AG04450 (cell line): ENCODE data around the gene CAPN11. TPM values are rescaled to one million over a fixed set of nuclear protein-coding genes. Genes with fewer than 3 reads are reported as not detected.

ENCODE experiments used
- CTCF ChIA-PET: fragments of 300-600, 350-600 bp; formaldehyde crosslinking; extraction: SDS; loops from one replicate; lab custom pipeline; 2022; ENCODE audit warnings: antibody characterized with exemption, inconsistent platforms; lab: Charles Lee
- POLR2A ChIA-PET: fragments of 350-600 bp; formaldehyde crosslinking; extraction: SDS; loops from one replicate; lab custom pipeline; 2021; ENCODE audit warnings: antibody characterized with exemption, inconsistent platforms; lab: Yijun Ruan, JAX
- DNase-seq: peaks from one replicate; pipeline ENCODE4 v3.0.0-alpha.2; 2011; ENCODE audit warnings: low read depth, low spot score
- H3K27ac ChIP-seq: one replicate; pipeline ENCODE4 v1.5.1; 2012; ENCODE audit warnings: low read depth, low read length, control low read depth
- H3K27me3 ChIP-seq: one replicate; pipeline ENCODE4 v1.6.0; 2012; ENCODE audit warnings: low read length; ENCODE audit not compliant: control insufficient read depth, insufficient read depth
- H3K4me3 ChIP-seq: 2 replicates; pipeline ENCODE4 v1.5.1; 2011; ENCODE audit warnings: mild to moderate bottlenecking, low read depth, low read length, control low read depth
- H3K9me3 ChIP-seq: 2 replicates; pipeline ENCODE4 v1.5.1; 2012; ENCODE audit warnings: low read length; ENCODE audit not compliant: control insufficient read depth, insufficient read depth
- polyA plus RNA-seq: library from polyadenylated mRNA; depleted of rRNA; stranded (reverse); fragments of >200 nt; gene quantifications from 2 replicates; pipeline ENCODE4 v1.2.3, GENCODE V29; 2011
- TF ChIP-seq, protein P1 (sequence below): IDR thresholded peaks from 2 replicates; pipeline ENCODE4 v1.5.1; 2011; ENCODE audit warnings: low read depth, low read length, control low read depth, inconsistent platforms

CAPN11 gene
- polyA plus RNA-seq, 1 experiment, result 0.04 TPM

DNA sequence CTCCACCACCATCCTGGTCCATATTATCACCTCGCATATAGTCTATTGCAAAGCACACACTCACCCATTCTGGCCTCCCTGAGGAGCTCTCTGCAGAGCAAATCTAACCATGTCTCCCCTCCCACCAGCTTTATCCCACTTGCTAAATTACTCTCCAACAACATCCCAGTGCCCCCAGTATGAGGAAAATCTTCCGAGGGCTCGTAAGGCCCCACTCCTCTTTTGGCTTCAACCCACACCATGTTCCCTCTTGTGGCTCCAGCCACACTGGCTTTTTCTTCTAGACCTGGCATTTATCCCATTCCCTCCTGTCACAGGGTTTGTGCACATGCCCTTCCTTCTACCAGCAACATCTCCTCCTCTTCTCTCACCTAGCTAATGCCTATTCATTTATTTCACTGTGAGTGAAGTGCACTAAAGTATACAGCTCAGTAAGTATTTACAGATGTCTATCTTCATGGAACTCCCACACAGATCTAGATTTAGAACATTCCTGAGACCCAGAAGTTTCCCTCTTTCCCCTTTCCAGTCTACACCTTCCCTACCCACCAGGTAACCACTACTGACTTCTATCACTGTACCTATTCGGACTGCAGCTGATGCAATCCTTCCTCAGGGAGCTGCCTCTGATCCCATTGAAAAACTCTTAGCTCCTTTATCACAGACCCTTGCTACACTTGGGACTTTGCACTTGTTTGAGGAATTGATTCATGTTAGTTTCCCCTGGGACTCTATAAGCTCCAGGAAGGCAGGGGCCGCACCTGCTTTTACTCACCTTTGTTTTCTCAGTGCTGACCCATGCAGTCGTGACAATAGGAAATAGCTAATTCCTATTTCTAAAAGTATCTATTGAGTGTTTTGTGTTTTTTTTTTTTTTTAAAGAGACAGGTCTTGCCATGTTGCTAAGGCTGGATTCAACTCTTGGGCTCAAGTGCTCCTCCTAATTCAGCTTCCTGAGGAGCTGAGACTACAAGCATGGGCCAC, 46.9 kb upstream of the CAPN11 start:
- Histone ChIP-seq H3K4me3 (no peak overlapping the region), H3K9me3 (no peaks in the 10 kb centered on the region), H3K27me3 (no peaks in the 10 kb centered on the region), H3K27ac (no peak overlapping the region)
- DNase-seq, result no peak
- ChIA-PET POLR2A (interaction anchor here (1.2 kb wide), 1 partner anchor 19 kb away, joined by 7 read pairs; no protein-coding TSS in a partner anchor), CTCF (interaction anchor here (1.0 to 1.9 kb wide), 3 partner anchors 15 to 123 kb away, joined by 3 to 5 read pairs (median 4); no protein-coding TSS in a partner anchor)
- TF ChIP-seq, protein P1, sequence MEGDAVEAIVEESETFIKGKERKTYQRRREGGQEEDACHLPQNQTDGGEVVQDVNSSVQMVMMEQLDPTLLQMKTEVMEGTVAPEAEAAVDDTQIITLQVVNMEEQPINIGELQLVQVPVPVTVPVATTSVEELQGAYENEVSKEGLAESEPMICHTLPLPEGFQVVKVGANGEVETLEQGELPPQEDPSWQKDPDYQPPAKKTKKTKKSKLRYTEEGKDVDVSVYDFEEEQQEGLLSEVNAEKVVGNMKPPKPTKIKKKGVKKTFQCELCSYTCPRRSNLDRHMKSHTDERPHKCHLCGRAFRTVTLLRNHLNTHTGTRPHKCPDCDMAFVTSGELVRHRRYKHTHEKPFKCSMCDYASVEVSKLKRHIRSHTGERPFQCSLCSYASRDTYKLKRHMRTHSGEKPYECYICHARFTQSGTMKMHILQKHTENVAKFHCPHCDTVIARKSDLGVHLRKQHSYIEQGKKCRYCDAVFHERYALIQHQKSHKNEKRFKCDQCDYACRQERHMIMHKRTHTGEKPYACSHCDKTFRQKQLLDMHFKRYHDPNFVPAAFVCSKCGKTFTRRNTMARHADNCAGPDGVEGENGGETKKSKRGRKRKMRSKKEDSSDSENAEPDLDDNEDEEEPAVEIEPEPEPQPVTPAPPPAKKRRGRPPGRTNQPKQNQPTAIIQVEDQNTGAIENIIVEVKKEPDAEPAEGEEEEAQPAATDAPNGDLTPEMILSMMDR, result no peak

DNA sequence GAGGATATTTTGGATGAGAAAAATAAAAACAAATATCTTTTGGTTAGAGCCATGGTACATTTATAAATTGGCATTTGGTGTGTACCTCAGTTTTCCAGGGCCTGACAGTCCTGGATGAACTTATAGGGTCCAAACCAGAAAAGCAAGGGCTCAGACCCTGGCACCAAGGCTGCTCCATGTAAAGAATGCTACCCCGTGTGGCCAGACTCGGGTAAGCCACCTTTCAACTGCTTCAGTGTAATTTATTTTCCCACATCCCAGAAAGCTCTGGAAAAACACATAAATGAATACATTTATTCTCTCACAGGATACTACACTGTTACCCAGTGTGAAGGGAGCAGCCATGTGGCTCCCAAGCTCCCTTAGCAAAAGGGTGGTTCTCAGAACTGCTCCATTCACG, 45.2 kb upstream of the CAPN11 start:
- Histone ChIP-seq H3K4me3 (no peak overlapping the region), H3K27ac (no peak overlapping the region), H3K27me3 (no peaks in the 10 kb centered on the region), H3K9me3 (no peaks in the 10 kb centered on the region)
- ChIA-PET CTCF (no interaction called here), POLR2A (no interaction called here)
- no peak for DNase-seq
- TF ChIP-seq, protein P1, result peak; percentile 15; the same call in 1 of the 2 replicates

DNA sequence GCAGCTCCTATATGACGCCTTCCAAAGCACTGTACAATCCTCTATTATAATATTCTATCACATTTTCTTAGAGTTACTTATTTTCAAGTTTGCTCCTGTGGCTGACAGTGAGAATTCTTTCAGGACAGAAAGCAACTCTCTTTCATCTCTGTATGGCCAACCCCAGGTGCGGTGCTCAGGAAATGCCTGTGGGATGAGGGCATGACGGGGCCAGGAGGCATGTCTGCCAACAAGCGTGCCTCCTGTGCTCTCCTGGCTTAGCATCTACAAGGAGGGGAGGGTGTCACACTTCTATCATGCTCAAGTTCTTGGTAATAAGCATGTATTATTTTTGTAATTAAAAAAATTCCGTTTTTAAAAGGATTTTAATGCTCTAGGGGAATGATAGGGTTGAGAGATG, 42.8 kb upstream of the CAPN11 start:
- ChIA-PET POLR2A (interaction anchor here (0.8 to 2.4 kb wide), 3 partner anchors 9 to 131 kb away, joined by 3 to 8 read pairs (median 4); partner anchors contain the start of gene HSP90AB1), CTCF (interaction anchor here (1.5 to 1.6 kb wide), 2 partner anchors 19 to 118 kb away, joined by 4 to 5 read pairs; no protein-coding TSS in a partner anchor)
- Histone ChIP-seq H3K27ac (peak overlapping the region; percentile 95), H3K4me3 (no peak overlapping the region), H3K9me3 (no peaks in the 10 kb centered on the region), H3K27me3 (no peaks in the 10 kb centered on the region)
- DNase-seq, result no peak
- TF ChIP-seq, protein P1, result no peak

DNA sequence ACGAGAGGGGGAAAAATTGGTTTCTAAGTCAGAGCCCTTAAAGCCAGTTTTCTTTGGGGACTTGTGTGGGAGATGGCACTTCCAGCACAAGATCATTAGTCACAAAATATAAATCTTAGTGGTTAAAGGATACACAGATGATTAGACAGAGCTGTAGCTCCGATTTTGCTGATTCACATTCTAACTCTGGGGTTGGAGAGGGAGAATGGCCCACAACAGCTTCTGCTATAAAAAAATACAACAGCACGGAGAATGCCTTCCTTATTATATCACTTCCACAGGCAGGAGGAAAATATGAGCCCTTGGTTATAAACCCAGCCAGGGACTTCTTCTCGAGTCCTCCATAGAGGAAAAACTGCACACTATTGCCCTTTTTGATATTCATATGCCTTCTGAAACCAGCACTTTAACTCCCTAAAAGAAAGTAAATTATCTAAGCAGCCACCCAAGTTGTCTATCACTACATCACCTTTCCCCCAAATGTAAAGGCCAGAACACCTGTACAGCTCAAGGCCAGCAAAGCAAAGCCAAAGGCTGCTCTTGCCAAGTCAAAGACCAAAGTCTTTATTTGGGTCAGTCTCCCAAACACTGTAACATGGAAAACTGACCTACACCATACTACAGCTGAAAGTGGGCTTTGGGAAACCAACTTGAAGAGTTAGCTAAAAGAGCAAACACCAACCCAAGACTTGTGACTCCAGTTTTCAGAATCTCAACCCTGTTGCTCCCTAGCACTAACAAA, 41.8 kb upstream of the CAPN11 start:
- H3K9me3 ChIP-seq, result no peaks in the 10 kb centered on the region
- no peaks in the 10 kb centered on the region for H3K27me3 ChIP-seq
- POLR2A ChIA-PET, result interaction anchor here (0.7 to 2.4 kb wide), 4 partner anchors 8 to 130 kb away, joined by 3 to 8 read pairs (median 4); partner anchors contain the start of gene HSP90AB1
- TF ChIP-seq, protein P1, result no peak
- CTCF ChIA-PET, result interaction anchor here (1.4 to 1.6 kb wide), 3 partner anchors 9 to 117 kb away, joined by 4 to 5 read pairs (median 4); no protein-coding TSS in a partner anchor
- DNase-seq, result peak; percentile 62
- H3K4me3 ChIP-seq, result peak overlapping the region; percentile 14
- H3K27ac ChIP-seq, result peak overlapping the region; percentile 95
